ENCODE data around the gene COL4A6.

COL4A6 gene

DNA sequence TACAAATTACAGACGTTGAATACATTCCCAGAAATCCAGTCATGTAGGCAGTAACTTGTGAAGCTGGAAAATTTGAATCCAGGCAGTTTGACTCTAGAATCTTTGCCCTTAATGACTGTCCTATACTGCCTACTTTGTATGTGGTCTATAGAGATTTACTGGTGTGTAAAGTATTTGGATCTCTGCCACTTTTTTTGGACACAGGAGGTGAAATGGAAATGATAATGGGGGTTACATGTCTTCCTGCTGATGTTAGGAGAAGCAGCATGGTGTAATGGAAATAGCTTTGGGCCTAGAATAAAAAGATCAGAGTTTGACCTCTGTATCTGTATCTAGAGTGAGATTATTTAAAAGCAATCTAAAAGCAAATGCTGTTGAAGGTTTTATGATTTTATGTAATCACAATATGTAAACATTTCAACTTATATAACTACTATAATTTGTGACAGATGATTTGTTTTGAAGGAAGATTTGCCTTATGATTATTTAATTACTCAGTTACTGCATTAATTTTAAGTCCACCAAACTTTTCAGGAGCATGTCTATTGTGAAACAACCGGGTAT is 4.8 kb upstream of the COL4A6 start:
- Histone ChIP-seq H3K27ac (ENCODE audit: low read depth, low read length) (no peak overlapping the region), H3K36me3 (ENCODE audit: low read length) (no peaks in the 10 kb centered on the region), H3K4me2 (ENCODE audit: low read depth, low read length, poor library complexity, severe bottlenecking) (no peak overlapping the region), H3K9ac (ENCODE audit: low read length) (no peak overlapping the region), H3K27me3 (ENCODE audit: low read length) (no peaks in the 10 kb centered on the region), H3K9me3 (ENCODE audit: insufficient read depth, low read length) (no peaks in the 10 kb centered on the region), H3F3A (ENCODE audit: insufficient read depth) (no peaks in the 10 kb centered on the region), H3K9me2 (replicated peaks; ENCODE audit: insufficient read depth, low read length) (no peaks in the 10 kb centered on the region), H2AFZ (ENCODE audit: low read depth, low read length, severe bottlenecking) (no peak overlapping the region), H3K79me2 (ENCODE audit: insufficient read depth, low read length) (no peaks in the 10 kb centered on the region), H4K20me1 (ENCODE audit: low read depth, low read length) (no peaks in the 10 kb centered on the region), H3K4me3 (ENCODE audit: insufficient read depth, low read length, poor library complexity, severe bottlenecking) (no peak overlapping the region)
- TF ChIP-seq EZH2phosphoT487 (conservative IDR thresholded peaks at IDR 0.05; ENCODE audit: low read length) = no peak
- TF ChIP-seq CTCF (IDR thresholded peaks at IDR 0.05; ENCODE audit: insufficient read depth, low read length, poor library complexity, severe bottlenecking) = no peak

- Histone ChIP-seq H4K20me1 (ENCODE audit: low read depth, low read length) (no peaks in the 10 kb centered on the region), H3K9me3 (ENCODE audit: insufficient read depth, low read length) (no peaks in the 10 kb centered on the region), H3K9ac (ENCODE audit: low read length) (peak overlapping the region; percentile 57), H3K4me3 (ENCODE audit: insufficient read depth, low read length, poor library complexity, severe bottlenecking) (peak overlapping the region; percentile 64), H3K79me2 (ENCODE audit: insufficient read depth, low read length) (no peaks in the 10 kb centered on the region), H3K27me3 (ENCODE audit: low read length) (no peaks in the 10 kb centered on the region), H2AFZ (ENCODE audit: low read depth, low read length, severe bottlenecking) (peak overlapping the region; percentile 82), H3K9me2 (replicated peaks; ENCODE audit: insufficient read depth, low read length) (no peaks in the 10 kb centered on the region), H3K27ac (ENCODE audit: low read depth, low read length) (no peak overlapping the region), H3K4me2 (ENCODE audit: low read depth, low read length, poor library complexity, severe bottlenecking) (peak overlapping the region; percentile 69), H3F3A (ENCODE audit: insufficient read depth) (no peaks in the 10 kb centered on the region), H3K36me3 (ENCODE audit: low read length) (no peaks in the 10 kb centered on the region)
- TF ChIP-seq EZH2phosphoT487 (conservative IDR thresholded peaks at IDR 0.05; ENCODE audit: low read length) (no peak), CTCF (IDR thresholded peaks at IDR 0.05; ENCODE audit: insufficient read depth, low read length, poor library complexity, severe bottlenecking) (no peak)
These were observed 1.9 kb upstream of the COL4A6 start for GRCh38 chrX:108439961-108440696.

DNA sequence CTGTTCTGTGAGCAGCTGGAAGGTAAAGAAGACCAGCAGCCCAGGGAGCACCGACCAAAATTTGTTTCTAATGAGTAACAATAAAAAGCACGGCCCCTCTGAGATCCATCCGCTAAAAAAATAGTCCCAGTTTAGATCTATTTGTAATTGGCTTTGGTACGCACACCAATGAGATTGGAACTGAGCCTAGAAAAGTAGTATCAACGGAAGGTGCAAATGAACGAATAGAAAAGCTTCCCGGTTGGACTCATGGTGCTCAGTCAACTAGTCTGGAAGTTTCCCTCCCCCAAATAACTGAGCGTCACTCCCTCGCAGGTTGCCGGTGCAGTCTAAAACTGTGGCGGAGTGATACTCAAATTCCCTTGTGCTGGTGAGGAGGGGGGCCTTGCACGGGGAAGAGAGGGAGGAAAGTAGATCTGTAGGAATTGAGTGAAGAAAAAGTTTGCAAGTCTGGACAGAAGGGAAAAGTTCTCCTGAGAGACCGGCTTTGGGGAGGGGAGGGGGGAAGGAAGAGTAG is 1.3 kb upstream of the COL4A6 start, which contains the start of gene COL4A5:
TSS of gene COL4A5 (plus strand) at position 413 of the 517 bp plus-strand sequence. CDS start 288 bp downstream, outside the sequence.
- H3K9me3 ChIP-seq (ENCODE audit: insufficient read depth, low read length) = no peaks in the 10 kb centered on the region

More for the DNA sequence above, 1.3 kb upstream of the COL4A6 start, which contains the start of gene COL4A5:
- Histone ChIP-seq H3K4me3 (ENCODE audit: insufficient read depth, low read length, poor library complexity, severe bottlenecking) (peak within 1 kb of the TSS; percentile 64), H3K27me3 (ENCODE audit: low read length) (no peaks in the 10 kb centered on the region), H3K4me2 (ENCODE audit: low read depth, low read length, poor library complexity, severe bottlenecking) (peak within 1 kb of the TSS; percentile 69), H3F3A (ENCODE audit: insufficient read depth) (no peaks in the 10 kb centered on the region), H3K79me2 (ENCODE audit: insufficient read depth, low read length) (no peaks in the 10 kb centered on the region), H4K20me1 (ENCODE audit: low read depth, low read length) (no peaks in the 10 kb centered on the region), H2AFZ (ENCODE audit: low read depth, low read length, severe bottlenecking) (peak within 1 kb of the TSS; percentile 82), H3K9ac (ENCODE audit: low read length) (peak within 1 kb of the TSS; percentile 57), H3K9me2 (replicated peaks; ENCODE audit: insufficient read depth, low read length) (no peaks in the 10 kb centered on the region), H3K36me3 (ENCODE audit: low read length) (no peaks in the 10 kb centered on the region), H3K27ac (ENCODE audit: low read depth, low read length) (no peak within 1 kb of the TSS)
- TF ChIP-seq EZH2phosphoT487 (conservative IDR thresholded peaks at IDR 0.05; ENCODE audit: low read length) = no peak
- TF ChIP-seq CTCF (IDR thresholded peaks at IDR 0.05; ENCODE audit: insufficient read depth, low read length, poor library complexity, severe bottlenecking) = no peak
